Sigmoid colon (tissue), 4 donors: ENCODE measurements around the gene MACF1.

Experiments
- CTCF ChIP-seq, 4 experiments: fragments of 450-650 bp in 3 of 4; fragments of 200-600 bp in 1 of 4; IDR thresholded peaks; one replicate each; pipeline ENCODE4 v1.5.1; 2016 to 2019; ENCODE audit warnings: antibody characterized with exemption in 4 of 4, mild to moderate bottlenecking in 3 of 4, moderate library complexity in 2 of 4
- EP300 ChIP-seq, 4 donors: sonication (generic); formaldehyde crosslinking; IDR thresholded peaks; one replicate each; pipeline ENCODE4 v1.6.1; 2017; ENCODE audit warnings: antibody characterized with exemption in 4 of 4
- POLR2A ChIP-seq, 2 donors: fragments of 450-650 bp; IDR thresholded peaks; one replicate each; pipeline ENCODE4 v1.6.1; 2016; ENCODE audit warnings: antibody characterized with exemption in 2 of 2, mild to moderate bottlenecking in 2 of 2, moderate library complexity in 2 of 2
- POLR2AphosphoS5 ChIP-seq, 4 donors: sonication (generic); formaldehyde crosslinking; IDR thresholded peaks; one replicate each; pipeline ENCODE4 v1.6.1; 2017; ENCODE audit warnings: antibody characterized with exemption in 4 of 4

GRCh38 chr1:39500862-39501389 is 296.4 kb downstream of the MACF1 start:
- no peak for TF ChIP-seq CTCF (IDR thresholded peaks at IDR 0.05)
- TF ChIP-seq POLR2A (IDR thresholded peaks at IDR 0.05) = no peak
- no peak for TF ChIP-seq POLR2AphosphoS5 (IDR thresholded peaks at IDR 0.05)
- no peak for TF ChIP-seq EP300 (IDR thresholded peaks at IDR 0.05)
